Measurements from ENCODE around the gene CACNB3.
"Not testable (repeated sequence)": the region's sequence is repeated elsewhere in the genome, so short reads cannot be mapped to it uniquely, and the experiment has no call there.

DNA sequence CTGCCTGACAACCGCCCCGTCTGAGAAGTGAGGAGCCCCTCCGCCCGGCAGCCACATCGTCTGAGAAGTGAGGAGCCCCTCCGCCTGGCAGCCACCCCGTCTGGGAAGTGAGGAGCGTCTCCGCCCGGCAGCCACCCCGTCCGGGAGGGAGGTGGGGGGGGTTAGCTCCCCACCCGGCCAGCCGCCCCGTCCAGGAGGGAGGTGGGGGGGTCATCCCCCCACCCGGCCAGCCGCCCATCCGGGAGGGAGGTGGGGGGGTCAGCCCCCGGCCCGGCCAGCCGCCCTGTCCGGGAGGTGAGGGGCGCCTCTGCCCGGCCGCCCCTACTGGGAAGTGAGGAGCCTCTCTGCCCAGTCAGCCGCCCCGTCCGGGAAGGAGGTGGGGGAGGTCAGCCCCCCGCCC lies 23.7 kb downstream of the CACNB3 start:
- TF ChIP-seq, protein P1, sequence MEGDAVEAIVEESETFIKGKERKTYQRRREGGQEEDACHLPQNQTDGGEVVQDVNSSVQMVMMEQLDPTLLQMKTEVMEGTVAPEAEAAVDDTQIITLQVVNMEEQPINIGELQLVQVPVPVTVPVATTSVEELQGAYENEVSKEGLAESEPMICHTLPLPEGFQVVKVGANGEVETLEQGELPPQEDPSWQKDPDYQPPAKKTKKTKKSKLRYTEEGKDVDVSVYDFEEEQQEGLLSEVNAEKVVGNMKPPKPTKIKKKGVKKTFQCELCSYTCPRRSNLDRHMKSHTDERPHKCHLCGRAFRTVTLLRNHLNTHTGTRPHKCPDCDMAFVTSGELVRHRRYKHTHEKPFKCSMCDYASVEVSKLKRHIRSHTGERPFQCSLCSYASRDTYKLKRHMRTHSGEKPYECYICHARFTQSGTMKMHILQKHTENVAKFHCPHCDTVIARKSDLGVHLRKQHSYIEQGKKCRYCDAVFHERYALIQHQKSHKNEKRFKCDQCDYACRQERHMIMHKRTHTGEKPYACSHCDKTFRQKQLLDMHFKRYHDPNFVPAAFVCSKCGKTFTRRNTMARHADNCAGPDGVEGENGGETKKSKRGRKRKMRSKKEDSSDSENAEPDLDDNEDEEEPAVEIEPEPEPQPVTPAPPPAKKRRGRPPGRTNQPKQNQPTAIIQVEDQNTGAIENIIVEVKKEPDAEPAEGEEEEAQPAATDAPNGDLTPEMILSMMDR (IDR thresholded peaks at IDR 0.05; ENCODE audit: low read depth, low read length), result not testable (repeated sequence)
- not testable (repeated sequence) for TF ChIP-seq EZH2phosphoT487 (IDR thresholded peaks at IDR 0.05; ENCODE audit: low read depth)

Data from OCI-LY3 (cell line).